ENCODE data around the gene YKT6.

Gene YKT6

DNA sequence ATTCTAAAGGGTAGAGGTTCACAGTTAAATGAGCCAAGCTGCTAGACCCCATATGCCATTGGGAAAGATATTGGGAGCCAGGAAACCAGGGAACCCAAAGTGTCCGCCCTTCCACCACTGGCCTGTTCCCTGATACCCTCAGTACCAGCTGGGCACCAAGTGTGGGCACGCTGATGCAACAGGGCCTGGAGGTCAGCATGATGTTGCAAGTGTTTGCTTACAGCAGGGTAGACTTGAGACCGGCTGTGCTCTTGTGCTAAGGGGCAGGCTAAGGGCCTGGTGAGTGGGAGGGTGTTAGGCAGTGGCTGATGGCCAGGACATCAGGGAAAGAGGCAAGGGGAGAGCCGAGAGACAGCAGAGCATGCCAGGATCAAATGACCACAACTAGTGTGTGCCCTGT is 38.6 kb upstream of the YKT6 start:
- TF ChIP-seq, protein P1, sequence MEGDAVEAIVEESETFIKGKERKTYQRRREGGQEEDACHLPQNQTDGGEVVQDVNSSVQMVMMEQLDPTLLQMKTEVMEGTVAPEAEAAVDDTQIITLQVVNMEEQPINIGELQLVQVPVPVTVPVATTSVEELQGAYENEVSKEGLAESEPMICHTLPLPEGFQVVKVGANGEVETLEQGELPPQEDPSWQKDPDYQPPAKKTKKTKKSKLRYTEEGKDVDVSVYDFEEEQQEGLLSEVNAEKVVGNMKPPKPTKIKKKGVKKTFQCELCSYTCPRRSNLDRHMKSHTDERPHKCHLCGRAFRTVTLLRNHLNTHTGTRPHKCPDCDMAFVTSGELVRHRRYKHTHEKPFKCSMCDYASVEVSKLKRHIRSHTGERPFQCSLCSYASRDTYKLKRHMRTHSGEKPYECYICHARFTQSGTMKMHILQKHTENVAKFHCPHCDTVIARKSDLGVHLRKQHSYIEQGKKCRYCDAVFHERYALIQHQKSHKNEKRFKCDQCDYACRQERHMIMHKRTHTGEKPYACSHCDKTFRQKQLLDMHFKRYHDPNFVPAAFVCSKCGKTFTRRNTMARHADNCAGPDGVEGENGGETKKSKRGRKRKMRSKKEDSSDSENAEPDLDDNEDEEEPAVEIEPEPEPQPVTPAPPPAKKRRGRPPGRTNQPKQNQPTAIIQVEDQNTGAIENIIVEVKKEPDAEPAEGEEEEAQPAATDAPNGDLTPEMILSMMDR (IDR thresholded peaks at IDR 0.05) = no peak

DNA sequence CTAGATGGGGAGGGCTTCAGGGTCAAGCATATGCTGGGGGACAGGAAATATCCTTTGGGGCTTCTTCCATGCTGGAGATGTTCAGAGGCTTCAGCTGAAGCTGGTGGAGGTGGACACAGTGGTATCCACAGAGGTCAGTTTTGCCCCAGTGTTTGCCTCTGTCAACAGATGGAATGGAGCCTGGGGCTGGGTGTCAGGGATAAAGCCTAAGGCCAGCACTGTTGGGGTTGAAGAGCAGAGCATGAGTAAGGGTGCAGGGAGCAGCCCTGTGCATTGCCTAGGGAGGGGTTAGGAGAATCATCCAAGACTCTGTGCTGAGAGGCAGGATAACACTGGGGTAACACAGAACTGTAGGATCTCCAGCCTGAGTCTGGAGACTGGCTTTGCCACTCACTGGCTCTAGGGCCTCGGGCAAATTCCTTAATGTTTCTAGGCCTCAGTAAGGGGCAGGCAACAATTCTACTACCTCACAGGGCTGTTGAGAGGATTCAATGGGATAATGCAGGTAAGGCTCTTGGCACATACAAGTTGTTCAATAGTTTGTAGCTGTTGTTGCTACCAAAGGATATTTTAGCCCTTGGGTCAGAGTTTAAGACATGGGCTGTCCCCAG is 37.9 kb upstream of the YKT6 start:
- TF ChIP-seq, protein P1 (IDR thresholded peaks at IDR 0.05) = no peak

DNA sequence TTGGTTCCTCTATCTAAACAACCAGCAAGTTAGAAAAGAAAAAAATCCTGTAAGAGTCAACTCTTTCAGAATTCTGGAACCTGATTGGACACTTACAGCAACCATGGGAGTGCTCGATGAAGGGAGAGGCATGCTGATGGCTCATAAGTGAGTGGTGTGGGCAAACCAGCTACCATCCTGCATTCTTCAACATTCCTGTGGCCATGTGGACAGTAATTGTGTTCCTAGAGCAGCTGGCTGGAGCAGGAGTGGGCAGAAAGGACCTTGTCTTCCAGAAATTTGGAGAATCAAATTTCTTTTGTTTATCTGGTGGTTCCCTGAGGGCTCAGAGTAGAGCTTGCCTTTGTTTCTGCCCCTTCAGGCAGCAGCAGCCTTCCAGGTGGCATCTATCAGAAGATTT is 37.2 kb upstream of the YKT6 start:
- TF ChIP-seq, protein P1 (IDR thresholded peaks at IDR 0.05) = no peak

DNA sequence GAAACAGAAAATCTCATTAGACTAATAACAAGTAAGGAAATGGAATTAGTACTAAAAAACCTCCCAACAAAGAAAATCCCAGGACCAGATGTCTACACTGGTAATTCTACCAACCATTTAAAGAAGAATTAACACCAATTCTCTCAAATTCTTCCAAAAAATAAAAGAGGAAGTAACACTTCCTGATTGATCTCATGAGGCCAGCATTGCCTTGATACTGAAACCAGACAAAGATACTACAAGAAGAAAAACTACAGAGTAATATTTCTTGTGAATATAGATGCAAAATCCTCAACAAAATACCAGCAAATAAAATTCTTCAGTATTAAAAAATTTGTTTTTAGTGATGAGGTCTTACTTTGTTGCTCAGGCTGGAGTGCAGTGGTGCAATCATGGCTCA is 32.9 kb upstream of the YKT6 start:
- TF ChIP-seq, protein P1 (IDR thresholded peaks at IDR 0.05) = no peak

DNA sequence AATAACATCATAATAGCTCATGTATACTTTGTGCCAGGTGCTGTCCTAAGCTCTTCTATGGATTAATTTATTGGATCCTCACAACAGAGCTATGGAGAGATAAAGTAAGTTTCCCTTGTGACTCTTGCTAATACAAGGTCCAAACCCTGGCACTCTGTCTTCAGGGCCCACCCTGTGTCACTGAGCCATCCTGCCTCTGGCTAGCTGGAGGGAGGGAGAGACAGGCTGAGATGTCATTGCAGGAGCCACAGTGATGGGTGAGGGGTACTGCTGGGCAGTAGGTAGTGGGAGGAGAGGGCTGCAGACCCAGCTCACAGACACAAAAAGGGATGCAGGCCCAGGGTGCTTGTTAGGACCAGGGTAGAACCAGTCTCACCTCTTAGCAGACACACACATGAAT is 28.4 kb upstream of the YKT6 start:
- TF ChIP-seq, protein P1 (IDR thresholded peaks at IDR 0.05) = no peak

DNA sequence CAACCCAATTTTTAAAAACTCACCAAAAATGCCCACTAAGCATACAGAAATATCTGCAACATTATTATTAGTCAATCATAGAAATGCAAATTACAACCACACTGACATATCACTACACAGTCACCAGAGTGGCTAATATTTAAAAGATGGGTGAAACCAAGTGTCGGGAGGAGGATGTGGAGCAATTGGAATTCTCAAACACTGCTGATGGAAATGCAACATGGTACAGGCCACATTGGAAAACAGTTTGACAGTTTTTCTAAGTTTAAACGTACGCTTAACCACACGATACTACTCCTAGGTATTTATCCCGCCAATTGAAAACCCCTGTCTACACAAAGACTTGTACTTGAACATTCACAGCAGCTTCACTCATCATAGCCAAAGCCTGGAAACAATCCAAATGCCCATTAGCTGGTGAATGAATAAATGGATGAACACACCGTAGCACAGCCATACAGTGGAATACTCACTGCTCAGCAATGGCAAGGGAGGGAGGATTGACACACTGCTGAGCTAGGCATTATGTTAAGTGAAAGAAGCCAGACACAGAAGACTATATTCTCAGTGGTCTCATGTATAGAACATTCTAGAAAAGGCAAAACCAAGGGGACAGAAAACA is 27.9 kb upstream of the YKT6 start:
- TF ChIP-seq, protein P1 (IDR thresholded peaks at IDR 0.05) = no peak

DNA sequence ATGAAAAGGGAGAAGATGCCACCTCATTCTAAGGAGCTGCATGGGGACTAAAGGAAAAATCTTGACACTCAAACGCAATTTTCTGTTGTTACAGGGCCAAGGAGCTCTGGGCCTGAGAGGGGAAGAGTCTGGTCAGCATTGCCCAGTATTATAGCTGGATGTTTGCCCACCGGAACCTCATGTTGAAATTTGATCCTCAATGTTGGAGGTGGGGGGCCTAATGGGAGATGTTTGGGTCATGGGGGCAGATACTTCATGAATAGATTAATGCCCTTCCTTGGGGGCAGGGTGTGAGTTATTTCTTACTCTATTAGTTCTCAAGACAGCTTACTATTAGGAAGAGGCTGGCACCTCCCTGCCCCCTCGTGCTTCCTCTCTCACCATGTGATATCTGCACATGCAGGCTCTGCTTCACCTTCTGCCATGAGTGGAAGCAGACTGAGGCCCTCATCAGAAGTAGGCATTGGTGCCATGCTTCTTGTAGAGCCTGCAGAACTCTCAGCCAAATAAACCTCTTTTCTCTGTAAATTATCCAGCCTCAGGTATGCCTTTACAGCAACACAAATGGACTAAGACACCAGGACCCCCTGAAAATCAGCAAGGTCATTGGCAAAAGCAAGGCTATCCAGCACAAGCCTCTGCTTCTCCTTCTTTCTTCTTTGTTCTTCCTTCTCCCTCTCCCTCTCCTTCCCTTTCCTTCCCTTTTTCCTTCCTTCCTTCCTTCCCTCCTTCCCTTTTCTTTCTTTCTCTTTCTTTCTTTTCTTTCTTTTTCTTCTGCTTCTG is 26.7 kb upstream of the YKT6 start:
- TF ChIP-seq, protein P1 (IDR thresholded peaks at IDR 0.05) = no peak
